ENCODE results near the gene LAMTOR3.

GRCh38 chr4:99841129-99841528 is 53.1 kb downstream of the LAMTOR3 start:
- TF ChIP-seq POLR2A (IDR thresholded peaks at IDR 0.05): no peak
- TF ChIP-seq CTCF (IDR thresholded peaks at IDR 0.05): no peak

Measured in body of pancreas (tissue), 4 donors.